NCI-H146 treated with DMSO at 0.1 percent for 48 hours (cell line): ENCODE measurements around the gene TMEM214.

Source experiments
- DNase-seq: peaks from one replicate; lab custom pipeline; 2025; ENCODE audit not compliant: unreplicated experiment; lab: John Stamatoyannopoulos, UW

Gene TMEM214

DNA sequence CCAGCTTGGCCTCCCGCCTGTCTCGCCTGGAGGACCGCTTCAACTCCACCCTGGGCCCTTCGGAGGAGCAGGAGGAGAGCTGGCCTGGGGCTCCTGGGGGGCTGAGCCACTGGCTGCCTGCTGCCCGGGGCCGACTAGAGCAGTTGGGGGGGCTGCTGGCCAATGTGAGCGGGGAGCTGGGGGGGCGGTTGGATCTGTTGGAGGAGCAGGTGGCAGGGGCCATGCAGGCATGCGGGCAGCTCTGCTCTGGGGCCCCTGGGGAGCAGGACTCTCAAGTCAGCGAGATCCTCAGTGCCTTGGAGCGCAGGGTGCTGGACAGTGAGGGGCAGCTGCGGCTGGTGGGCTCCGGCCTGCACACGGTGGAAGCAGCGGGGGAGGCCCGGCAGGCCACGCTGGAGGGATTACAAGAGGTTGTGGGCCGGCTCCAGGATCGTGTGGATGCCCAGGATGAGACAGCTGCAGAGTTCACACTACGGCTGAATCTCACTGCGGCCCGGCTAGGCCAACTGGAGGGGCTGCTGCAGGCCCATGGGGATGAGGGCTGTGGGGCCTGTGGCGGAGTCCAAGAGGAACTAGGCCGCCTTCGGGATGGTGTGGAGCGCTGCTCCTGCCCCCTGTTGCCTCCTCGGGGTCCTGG is 50.1 kb downstream of the TMEM214 start:
- DNase-seq = no peak

DNA sequence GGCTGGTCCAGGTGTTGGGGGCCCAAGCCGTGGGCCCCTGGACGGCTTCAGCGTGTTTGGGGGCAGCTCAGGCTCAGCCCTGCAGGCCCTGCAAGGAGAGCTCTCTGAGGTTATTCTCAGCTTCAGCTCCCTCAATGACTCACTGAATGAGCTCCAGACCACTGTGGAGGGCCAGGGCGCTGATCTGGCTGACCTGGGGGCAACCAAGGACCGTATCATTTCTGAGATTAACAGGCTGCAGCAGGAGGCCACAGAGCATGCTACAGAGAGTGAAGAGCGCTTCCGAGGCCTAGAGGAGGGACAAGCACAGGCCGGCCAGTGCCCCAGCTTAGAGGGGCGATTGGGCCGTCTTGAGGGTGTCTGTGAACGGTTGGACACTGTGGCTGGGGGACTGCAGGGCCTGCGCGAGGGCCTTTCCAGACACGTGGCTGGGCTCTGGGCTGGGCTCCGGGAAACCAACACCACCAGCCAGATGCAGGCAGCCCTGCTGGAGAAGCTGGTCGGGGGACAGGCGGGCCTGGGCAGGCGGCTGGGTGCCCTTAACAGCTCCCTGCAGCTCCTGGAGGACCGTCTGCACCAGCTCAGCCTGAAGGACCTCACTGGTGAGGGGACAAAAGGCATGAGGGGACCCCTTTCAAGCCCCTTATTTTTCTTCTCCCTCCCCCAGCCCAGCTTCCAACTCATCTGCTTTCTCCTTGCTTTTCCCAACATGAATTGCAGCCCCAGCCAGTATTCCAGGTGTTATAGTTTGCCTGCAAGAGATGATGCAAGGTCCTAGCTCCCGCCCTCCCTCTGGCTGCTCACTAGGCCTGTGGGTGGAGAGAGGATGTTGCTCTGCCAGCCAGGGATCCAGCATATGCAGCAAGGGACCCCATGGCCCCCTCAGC is 50.9 kb downstream of the TMEM214 start:
- DNase-seq = no peak

DNA sequence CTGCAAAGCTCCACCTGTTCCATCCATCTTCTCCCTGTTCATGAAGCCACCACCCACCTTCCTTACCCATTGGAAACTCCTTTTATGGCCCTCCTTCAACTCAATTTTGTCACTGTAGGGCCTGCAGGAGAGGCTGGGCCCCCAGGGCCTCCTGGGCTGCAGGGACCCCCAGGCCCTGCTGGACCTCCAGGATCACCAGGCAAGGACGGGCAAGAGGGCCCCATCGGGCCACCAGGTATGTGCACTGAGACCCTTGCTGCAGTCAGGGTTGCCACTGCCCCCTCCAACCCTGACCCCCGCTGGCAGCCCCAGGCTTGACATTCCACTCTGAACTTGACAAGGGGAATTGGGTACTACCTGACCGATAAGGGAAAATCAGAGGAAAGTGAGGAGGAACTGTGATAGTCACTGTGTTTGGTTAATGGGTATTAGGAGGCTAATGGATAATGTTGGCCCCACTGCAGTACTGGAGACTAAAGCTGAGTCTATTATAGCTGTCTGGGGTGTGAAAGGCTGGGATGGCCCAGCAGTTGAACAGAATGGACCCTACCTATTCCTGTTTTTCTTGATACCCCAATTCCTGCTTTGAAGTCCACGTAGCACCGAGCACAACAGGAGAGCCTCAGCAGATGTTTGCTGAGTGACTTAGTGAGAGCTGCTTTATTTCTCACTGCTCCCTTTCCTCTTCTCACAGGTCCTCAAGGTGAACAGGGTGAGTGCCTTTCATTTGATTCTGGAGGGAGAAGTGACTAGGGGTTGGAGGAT is 51.7 kb downstream of the TMEM214 start:
- no peak for DNase-seq

DNA sequence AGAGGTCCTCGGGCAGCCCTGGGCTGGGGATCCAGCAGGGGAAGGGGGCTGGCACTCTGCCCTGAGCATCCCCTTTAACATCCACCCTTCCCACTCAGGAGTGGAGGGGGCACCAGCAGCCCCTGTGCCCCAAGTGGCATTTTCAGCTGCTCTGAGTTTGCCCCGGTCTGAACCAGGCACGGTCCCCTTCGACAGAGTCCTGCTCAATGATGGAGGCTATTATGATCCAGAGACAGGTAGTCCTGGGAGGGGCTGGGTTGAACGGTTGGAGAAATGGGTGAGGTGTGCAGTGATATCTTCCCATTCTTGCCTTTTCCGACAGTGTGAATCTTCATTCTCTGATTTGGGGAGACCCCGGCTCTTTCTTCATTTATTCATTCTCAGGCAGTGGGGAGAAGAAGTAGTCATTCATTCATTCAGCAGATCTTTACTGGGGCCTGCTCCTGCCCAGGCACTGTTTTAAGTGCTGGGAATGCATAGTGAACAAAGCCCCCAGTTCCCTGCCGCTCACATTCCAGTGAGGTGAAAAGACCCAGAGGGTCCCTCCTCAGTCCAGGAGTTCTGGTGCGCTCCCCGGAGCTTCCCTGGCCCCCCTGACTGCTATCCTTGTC is 52.4 kb downstream of the TMEM214 start:
- no peak for DNase-seq

DNA sequence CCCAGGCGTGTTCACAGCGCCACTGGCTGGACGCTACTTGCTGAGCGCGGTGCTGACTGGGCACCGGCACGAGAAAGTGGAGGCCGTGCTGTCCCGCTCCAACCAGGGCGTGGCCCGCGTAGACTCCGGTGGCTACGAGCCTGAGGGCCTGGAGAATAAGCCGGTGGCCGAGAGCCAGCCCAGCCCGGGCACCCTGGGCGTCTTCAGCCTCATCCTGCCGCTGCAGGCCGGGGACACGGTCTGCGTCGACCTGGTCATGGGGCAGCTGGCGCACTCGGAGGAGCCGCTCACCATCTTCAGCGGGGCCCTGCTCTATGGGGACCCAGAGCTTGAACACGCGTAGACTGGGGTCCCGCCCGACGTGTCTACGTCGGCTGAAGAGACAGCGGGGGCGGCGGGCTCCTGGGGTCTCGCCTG is 52.9 kb downstream of the TMEM214 start:
- DNase-seq = no peak

DNA sequence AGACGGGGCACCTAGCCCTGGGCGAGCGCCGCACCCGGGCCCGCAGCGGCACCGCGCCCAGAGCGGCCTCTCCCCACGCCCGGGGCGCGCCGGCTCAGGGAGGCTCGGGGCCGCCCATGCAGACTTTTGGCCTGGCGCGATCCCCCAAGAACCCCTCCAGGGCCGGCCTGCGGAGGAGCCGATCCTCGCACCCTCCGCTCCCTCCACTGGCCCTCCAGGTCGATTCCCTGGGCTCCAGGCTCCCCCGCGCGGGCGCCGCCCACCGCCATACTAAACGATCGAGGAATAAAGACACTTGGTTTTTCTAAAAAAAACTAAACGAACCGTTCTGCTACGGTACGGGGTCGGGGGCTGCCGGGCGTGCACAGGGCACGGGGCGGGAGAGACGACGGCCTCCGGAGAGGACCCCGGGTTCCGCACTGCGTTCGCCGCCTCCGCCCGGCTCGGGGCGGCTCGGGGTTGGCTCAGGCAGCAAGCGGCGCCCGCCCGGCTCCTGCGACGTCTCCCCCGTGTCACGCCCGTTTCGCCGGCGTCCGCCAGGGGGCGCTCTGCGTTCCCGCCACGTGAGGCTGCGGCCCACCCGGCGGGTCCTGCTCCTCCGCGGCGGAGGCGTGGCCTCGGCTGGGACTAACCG is 53.4 kb downstream of the TMEM214 start:
- peak; percentile 81 for DNase-seq

DNA sequence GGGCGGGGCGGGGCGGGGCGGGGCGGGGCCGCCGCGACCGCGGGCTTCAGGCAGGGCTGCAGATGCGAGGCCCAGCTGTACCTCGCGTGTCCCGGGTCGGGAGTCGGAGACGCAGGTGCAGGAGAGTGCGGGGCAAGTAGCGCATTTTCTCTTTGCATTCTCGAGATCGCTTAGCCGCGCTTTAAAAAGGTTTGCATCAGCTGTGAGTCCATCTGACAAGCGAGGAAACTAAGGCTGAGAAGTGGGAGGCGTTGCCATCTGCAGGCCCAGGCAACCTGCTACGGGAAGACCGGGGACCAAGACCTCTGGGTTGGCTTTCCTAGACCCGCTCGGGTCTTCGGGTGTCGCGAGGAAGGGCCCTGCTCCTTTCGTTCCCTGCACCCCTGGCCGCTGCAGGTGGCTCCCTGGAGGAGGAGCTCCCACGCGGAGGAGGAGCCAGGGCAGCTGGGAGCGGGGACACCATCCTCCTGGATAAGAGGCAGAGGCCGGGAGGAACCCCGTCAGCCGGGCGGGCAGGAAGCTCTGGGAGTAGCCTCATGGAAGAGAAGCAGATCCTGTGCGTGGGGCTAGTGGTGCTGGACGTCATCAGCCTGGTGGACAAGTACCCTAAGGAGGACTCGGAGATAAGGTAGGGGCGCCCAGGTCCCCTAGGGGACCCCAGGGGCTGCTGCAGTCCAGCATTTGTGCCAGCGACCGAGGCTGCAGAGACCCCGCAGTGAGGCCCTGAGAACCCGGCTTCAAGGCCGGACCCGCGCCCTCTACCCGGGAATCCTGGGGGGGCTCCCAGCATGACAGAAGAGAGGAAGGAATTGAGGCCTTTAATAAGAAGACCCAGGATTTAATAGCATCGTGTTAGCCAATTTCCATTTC is 54.2 kb downstream of the TMEM214 start, which contains the start of gene KHK:
KHK (plus strand) TSS at position 49 of the 870 bp plus-strand sequence; CDS start at position 537, 488 bp downstream.
- peak; percentile 49 for DNase-seq

DNA sequence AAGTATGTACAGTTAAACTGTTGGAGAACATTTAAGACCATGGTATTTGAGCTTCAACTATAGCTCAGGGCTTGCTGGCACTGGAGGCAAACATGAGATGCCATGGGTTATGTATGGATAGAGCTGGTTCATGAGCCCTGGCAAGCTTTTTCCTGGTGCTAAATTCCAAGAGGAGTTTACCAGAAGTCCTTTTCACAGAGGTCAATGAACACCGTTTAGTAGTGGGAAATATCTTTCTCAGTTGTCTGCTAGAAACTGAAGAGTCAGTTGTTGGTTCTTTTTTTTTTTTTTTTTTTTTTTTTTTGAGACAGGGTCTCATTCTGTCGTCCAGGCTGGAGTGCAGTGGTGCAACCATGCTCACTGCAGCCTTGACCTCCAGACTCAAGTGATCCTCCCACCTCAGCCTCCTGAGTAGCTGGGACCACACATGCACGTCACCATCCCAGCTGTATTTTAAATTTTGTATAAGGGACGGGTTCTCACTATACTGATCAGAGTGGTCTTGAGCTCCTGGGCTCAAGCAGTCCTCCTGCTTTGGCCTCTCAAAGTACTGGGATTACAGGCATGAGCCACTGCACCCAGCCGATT is 55.2 kb downstream of the TMEM214 start:
- no peak for DNase-seq

DNA sequence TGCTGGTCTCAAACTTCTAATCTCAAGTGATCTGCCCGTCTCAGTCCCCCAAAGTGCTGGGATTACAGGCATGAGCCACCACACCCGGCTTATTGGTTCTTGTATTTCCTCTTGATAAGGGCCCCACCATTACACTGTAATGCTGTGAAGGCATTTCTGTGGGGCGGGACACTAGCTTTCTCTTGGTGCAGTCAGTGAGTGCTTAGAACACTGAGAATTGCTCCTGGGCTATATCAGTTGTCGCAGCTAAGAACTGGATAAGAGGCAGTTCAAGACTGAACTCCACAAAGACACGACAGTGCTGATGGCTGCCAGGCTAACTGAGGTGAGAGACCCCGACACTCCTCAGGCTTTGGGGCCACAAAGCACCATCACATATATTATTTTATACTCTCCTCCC is 55.9 kb downstream of the TMEM214 start:
- no peak for DNase-seq

DNA sequence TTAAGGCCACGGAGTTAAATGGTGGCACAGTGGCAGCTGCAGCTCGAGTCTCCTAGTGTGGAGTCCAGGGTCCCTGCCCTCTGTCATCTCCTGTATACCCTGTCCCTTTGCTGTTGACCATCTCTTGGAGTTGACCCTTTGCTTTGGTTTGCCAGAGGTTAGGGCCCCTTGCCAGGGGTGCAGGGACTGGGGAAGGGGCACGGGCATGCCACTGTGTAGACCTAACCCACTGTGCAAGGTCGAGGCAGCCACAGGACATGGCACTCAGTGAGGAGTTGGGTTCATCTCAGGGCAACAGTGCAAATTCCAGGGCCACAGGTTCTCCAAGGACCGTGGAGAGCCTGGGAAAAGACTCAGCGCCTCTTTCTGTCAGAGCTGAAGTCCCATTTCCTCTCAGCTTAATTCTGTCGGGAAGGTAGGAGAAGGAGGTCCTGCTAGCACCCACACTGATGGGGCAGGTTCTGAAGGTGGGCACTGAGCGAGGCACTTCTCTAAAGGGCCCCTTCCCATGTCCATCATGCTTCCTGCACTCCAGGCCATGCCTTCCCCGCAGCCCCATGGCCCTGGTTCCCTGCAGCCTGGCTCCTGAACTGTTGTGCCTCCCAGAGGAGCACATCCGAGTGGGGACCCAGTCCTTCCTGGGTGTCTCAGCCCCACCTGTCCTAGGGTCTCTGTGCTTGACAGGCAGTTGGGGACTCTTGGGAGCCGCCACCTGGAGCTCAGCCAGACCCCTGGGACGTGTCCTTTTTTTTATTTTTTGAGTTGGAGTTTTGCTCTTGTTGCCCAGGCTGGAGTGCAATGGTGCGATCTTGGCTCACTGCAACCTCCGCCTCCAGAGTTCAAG is 56.6 kb downstream of the TMEM214 start:
- DNase-seq = no peak
